ENCODE results near the gene DDT. TPM values are rescaled to one million over a fixed set of nuclear protein-coding genes. Genes with fewer than 3 reads are reported as not detected.
"Not testable (repeated sequence)": the region's sequence is repeated elsewhere in the genome, so short reads cannot be mapped to it uniquely, and the experiment has no call there.

DDT gene
- total RNA-seq (2021; fragmentation: NEBNext Ultra II Directional; extraction: Animal tissue kit (Norgen Biotek cat#: 25700)), result 100 to 1,000 TPM in 4 of 6 experiments, 10 to 100 TPM in 2; 96.1 to 120 (median 108) TPM
- long read RNA-seq, transcript DDT-202 (3 exons, 713 nt), result major isoform, 72 of 80 reads
- long read RNA-seq, partial matches to known transcripts, result 0 of 80 reads
- long read RNA-seq, other reads (novel, unspliced or antisense), result 5 of 80 reads

DNA sequence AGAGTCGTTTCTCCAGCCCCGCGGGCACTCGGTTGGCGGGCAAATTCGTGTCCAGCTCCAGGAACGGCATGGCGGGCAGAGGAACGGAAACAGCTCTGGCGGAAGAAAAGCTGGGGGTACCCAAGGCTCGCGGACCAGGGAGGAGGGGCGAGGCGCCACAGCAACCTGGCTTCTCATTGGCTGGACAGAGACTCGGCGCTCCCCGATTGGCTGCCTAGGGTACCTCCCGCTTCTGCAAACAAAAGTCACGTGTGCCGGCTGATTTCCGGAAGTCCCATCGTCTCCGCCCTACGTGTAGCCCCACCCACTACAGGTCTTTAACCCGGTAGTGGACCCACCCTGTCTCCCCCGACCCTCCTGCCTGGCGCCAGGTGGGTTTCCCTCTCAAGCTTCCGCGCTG is at the start of gene DDT:
Gene DDT, minus strand, starts transcription at position 97 of the 400 bp plus-strand sequence. Its CDS starts 27 bp downstream, at position 70.
- peaks cover 12% of the 10 kb centered on the region for H3K36me3 Mint-ChIP-seq (ENCODE audit: low read depth)
- not testable (repeated sequence) for H3K4me3 Mint-ChIP-seq; H3K27me3 Mint-ChIP-seq (ENCODE audit: insufficient read depth); DNase-seq; H3K27ac Mint-ChIP-seq; H3K9me3 Mint-ChIP-seq
- H3K4me1 Mint-ChIP-seq (ENCODE audit: low read depth), result peaks cover 10% of the 10 kb centered on the region

DNA sequence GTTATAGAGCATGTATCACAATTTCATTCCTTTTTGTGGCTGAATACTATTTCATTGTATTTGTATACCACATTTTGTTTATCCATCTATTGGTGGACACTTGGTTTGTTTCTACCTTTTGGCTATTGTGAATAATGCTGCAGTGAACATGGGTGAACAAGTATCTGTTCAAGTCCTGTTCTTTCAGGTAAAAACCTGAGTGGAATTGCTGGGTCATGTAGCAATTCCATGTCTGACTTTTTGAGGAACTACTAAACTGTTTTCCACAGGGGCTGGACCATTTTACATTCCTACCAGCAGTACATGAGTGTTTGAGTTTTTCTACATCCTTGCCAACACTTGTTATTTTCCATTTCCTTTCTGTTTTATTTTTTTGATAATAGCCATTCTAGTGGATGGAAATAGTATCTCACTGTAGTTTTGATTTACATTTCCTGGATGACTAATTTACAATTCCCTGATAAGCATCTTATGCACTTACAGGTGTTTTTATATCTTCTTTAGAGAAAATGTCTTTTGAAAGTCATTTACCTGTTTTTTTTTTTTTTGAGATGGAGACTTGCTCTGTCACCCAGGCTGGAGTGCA is 49.1 kb upstream of the DDT start:
- Mint-ChIP-seq H3K4me3 (no peak overlapping the region), H3K27me3 (ENCODE audit: insufficient read depth) (no peaks in the 10 kb centered on the region), H3K9me3 (no peaks in the 10 kb centered on the region), H3K27ac (no peak overlapping the region), H3K36me3 (ENCODE audit: low read depth) (peaks cover 8% of the 10 kb centered on the region; the same call in 1 of the 2 replicates), H3K4me1 (ENCODE audit: low read depth) (peaks cover 11% of the 10 kb centered on the region)
- no peak for DNase-seq
- TF ChIP-seq, protein P1, sequence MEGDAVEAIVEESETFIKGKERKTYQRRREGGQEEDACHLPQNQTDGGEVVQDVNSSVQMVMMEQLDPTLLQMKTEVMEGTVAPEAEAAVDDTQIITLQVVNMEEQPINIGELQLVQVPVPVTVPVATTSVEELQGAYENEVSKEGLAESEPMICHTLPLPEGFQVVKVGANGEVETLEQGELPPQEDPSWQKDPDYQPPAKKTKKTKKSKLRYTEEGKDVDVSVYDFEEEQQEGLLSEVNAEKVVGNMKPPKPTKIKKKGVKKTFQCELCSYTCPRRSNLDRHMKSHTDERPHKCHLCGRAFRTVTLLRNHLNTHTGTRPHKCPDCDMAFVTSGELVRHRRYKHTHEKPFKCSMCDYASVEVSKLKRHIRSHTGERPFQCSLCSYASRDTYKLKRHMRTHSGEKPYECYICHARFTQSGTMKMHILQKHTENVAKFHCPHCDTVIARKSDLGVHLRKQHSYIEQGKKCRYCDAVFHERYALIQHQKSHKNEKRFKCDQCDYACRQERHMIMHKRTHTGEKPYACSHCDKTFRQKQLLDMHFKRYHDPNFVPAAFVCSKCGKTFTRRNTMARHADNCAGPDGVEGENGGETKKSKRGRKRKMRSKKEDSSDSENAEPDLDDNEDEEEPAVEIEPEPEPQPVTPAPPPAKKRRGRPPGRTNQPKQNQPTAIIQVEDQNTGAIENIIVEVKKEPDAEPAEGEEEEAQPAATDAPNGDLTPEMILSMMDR (IDR thresholded peaks at IDR 0.05), result no peak

DNA sequence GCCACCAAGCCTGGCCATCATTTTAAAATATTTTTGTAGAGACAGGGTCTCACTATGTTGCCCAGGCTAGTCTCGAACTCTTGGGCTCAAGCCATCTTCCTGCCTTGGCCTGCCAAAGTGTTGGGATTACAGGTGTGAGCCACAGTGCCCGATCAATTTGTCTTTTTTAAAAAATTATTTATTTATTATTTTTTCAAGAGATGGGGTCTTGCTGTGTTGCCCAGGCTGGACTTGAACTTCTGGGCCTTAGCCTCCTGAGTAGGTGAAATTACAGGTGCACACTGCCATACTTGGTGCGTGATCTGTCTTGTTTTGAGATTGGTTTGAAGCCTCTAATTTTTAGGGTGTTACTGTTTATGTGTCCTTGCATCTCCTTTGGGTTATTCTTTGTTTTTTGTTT is 47.1 kb upstream of the DDT start:
- no peak overlapping the region for H3K4me3 Mint-ChIP-seq
- no peak for DNase-seq
- H3K9me3 Mint-ChIP-seq, result no peaks in the 10 kb centered on the region
- H3K36me3 Mint-ChIP-seq (ENCODE audit: low read depth), result peaks cover 11% of the 10 kb centered on the region; the same call in 1 of the 2 replicates
- no peak overlapping the region for H3K27ac Mint-ChIP-seq
- no peaks in the 10 kb centered on the region; the same call in 1 of the 2 replicates for H3K27me3 Mint-ChIP-seq (ENCODE audit: insufficient read depth)
- H3K4me1 Mint-ChIP-seq (ENCODE audit: low read depth), result peaks cover 11% of the 10 kb centered on the region
- TF ChIP-seq, protein P1 (IDR thresholded peaks at IDR 0.05), result no peak

DNA sequence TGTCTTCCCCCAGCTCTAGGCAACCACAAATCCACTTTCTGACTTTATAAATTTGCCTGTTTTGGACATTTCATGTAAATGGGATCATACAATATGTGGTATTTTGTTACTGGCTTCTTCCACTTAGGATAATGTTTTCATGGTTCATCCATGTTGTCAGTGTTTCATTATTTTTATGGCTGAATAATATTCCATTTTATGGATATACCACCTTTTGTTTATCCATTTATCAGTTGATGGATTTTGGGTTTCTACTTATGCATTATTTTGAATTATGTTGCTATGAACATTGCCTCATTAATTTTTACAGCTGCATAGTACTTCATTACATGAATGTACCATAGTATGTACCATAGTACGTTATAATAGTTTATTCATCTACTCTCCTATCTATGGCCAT is 41.9 kb upstream of the DDT start:
- Mint-ChIP-seq H3K27ac (no peak overlapping the region), H3K4me1 (ENCODE audit: low read depth) (peaks cover 21% of the 10 kb centered on the region), H3K36me3 (ENCODE audit: low read depth) (peaks cover 3% of the 10 kb centered on the region; the same call in 1 of the 2 replicates), H3K9me3 (no peaks in the 10 kb centered on the region), H3K27me3 (ENCODE audit: insufficient read depth) (no peaks in the 10 kb centered on the region; the same call in 1 of the 2 replicates), H3K4me3 (no peak overlapping the region)
- no peak for DNase-seq
- TF ChIP-seq, protein P1 (IDR thresholded peaks at IDR 0.05), result no peak

DNA sequence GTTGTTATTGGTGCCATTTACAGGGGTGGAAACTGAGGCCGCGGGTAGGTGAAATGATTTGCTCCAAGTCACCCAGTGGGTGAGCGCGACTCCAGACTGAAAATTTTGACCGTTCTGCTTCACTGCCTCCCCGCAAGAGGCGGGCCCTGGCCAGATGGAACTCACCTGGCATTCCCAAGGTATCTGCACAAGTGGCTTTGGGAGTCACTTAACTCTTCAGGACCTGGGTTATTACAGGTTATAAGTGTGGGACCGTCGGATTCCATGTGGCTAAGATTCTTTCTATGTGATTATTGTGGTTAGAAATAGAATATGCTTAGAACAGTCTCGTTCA is 37.5 kb upstream of the DDT start:
- Mint-ChIP-seq H3K9me3 (no peaks in the 10 kb centered on the region), H3K27me3 (ENCODE audit: insufficient read depth) (peaks cover 10% of the 10 kb centered on the region), H3K4me3 (peak overlapping the region; percentile 94), H3K27ac (peak overlapping the region; percentile 93), H3K36me3 (ENCODE audit: low read depth) (peaks cover 3% of the 10 kb centered on the region; the same call in 1 of the 2 replicates), H3K4me1 (ENCODE audit: low read depth) (peaks cover 27% of the 10 kb centered on the region)
- DNase-seq, result no peak
- TF ChIP-seq, protein P1 (IDR thresholded peaks at IDR 0.05), result no peak

DNA sequence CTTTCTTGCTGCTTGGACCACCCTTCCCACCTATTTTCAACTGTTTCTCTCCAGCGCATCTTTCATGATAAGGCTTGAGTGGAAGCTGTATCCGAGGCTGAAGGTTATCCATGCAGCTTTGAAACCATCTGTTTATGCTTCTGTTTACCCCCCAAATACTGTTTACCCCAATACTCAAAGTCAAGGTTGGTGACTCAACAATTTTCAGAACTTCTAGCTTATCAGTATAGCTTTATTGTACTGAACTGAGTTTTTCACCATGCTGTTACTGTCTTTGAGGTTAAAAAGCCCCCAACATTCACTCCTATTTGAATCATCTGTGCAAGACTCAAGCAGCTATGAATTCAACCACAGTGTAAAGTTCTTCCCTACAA is 35.8 kb upstream of the DDT start:
- H3K9me3 Mint-ChIP-seq, result no peaks in the 10 kb centered on the region
- no peaks in the 10 kb centered on the region for H3K36me3 Mint-ChIP-seq (ENCODE audit: low read depth)
- no peak overlapping the region for H3K4me3 Mint-ChIP-seq
- peaks cover 15% of the 10 kb centered on the region for H3K27me3 Mint-ChIP-seq (ENCODE audit: insufficient read depth)
- H3K4me1 Mint-ChIP-seq (ENCODE audit: low read depth), result peaks cover 27% of the 10 kb centered on the region
- DNase-seq, result no peak
- no peak overlapping the region for H3K27ac Mint-ChIP-seq
- TF ChIP-seq, protein P1 (IDR thresholded peaks at IDR 0.05), result no peak
